ENCODE results near the gene ZBTB7A.

DNA sequence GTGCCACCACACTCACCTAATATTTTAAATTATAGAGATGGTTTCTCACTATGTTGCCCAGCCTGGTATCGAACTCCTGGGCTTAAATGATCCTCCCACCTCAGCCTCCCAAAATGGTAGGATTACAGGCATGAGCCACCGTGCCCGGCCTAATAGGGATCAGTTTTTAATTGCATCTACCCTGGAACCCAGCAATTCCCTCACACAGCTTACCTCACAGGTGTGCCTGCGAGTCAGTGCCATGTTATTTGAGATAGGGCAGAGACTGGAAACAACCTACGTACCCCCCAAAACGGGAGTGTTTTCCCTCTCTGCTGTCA is 42.9 kb upstream of the ZBTB7A start:
- TF ChIP-seq, protein P1, sequence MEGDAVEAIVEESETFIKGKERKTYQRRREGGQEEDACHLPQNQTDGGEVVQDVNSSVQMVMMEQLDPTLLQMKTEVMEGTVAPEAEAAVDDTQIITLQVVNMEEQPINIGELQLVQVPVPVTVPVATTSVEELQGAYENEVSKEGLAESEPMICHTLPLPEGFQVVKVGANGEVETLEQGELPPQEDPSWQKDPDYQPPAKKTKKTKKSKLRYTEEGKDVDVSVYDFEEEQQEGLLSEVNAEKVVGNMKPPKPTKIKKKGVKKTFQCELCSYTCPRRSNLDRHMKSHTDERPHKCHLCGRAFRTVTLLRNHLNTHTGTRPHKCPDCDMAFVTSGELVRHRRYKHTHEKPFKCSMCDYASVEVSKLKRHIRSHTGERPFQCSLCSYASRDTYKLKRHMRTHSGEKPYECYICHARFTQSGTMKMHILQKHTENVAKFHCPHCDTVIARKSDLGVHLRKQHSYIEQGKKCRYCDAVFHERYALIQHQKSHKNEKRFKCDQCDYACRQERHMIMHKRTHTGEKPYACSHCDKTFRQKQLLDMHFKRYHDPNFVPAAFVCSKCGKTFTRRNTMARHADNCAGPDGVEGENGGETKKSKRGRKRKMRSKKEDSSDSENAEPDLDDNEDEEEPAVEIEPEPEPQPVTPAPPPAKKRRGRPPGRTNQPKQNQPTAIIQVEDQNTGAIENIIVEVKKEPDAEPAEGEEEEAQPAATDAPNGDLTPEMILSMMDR (IDR thresholded peaks at IDR 0.05): no peak
- TF ChIP-seq POLR2AphosphoS5 (IDR thresholded peaks at IDR 0.05) (no peak), POLR2A (IDR thresholded peaks at IDR 0.05) (no peak), EP300 (IDR thresholded peaks at IDR 0.05) (no peak)

All from upper lobe of left lung (tissue), 4 donors.